Measurements from ENCODE around the gene MCC. TPM values are rescaled to one million over a fixed set of nuclear protein-coding genes. Genes with fewer than 3 reads are reported as not detected.
"Not testable (repeated sequence)": the region's sequence is repeated elsewhere in the genome, so short reads cannot be mapped to it uniquely, and the experiment has no call there.

The MCC gene
- total and polyA plus RNA-seq, 2 donors (not counting 1 experiment from before 2014, with no cell fraction given): 3.2 to 41.3 TPM

DNA sequence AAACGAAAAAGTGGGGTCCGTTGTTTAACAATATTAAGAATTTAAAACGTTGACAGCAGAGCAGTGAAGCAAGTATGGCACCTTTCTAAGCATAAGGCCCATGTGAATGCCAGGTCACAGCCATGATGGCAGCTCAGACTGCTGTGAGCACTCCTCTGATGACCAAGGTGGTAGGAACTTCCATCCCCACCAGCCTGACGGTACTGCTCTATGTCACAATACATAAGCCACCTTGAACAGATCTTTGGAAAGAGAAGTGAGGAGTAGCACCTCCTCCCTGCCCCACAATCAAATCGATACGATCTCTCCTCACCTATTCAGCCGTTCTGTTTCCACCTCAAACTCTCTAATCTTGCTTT lies 405.7 kb downstream of the MCC start:
- H3K9ac ChIP-seq (ENCODE audit: insufficient read depth, low read length): no peak overlapping the region
- no peak overlapping the region for H2AFZ ChIP-seq (ENCODE audit: low read length)
- H3K27ac ChIP-seq (ENCODE audit: insufficient read depth, low read length): no peak overlapping the region
- no peaks in the 10 kb centered on the region for H3K27me3 ChIP-seq (ENCODE audit: control insufficient read depth, insufficient read depth, low read length)
- no peaks in the 10 kb centered on the region for H3K4me1 ChIP-seq (ENCODE audit: control insufficient read depth, extremely low read depth, insufficient read depth, low read length)
- no peak for TF ChIP-seq CTCF (conservative IDR thresholded peaks at IDR 0.05 in 1 of 2, IDR thresholded peaks at IDR 0.05 in 1 of 2; ENCODE audit: low read depth in 1 of 2, low read length in 2 of 2)
- no peak for TF ChIP-seq EZH2 (IDR thresholded peaks at IDR 0.05; ENCODE audit: low read length, missing control alignments)
- H3K4me2 ChIP-seq (ENCODE audit: extremely low read depth, insufficient read depth, low read length): no peak overlapping the region
- DNase-seq (ENCODE audit: low read depth in 2 of 2): no peak
- no peak overlapping the region for H3K4me3 ChIP-seq (replicated peaks in 1 of 4; ENCODE audit: control extremely low read depth in 1 of 4, insufficient read depth in 1 of 4, low read depth in 3 of 4, low read length in 4 of 4)
- no peaks in the 10 kb centered on the region for H3K36me3 ChIP-seq (ENCODE audit: control insufficient read depth, insufficient read depth, low read length)
- no peaks in the 10 kb centered on the region for H3K9me3 ChIP-seq (ENCODE audit: control insufficient read depth, insufficient read depth, low read depth, low read length)
- no peaks in the 10 kb centered on the region for H3K79me2 ChIP-seq (ENCODE audit: control insufficient read depth, insufficient read depth, low read length)
- no peaks in the 10 kb centered on the region for H4K20me1 ChIP-seq (ENCODE audit: control insufficient read depth, extremely low read depth, insufficient read depth, low read length)

- no peaks in the 10 kb centered on the region for H4K20me1 ChIP-seq (ENCODE audit: control insufficient read depth, extremely low read depth, insufficient read depth, low read length)
- no peak overlapping the region for H3K4me2 ChIP-seq (ENCODE audit: extremely low read depth, insufficient read depth, low read length)
- no peak overlapping the region for H3K27ac ChIP-seq (ENCODE audit: insufficient read depth, low read length)
- H3K79me2 ChIP-seq (ENCODE audit: control insufficient read depth, insufficient read depth, low read length): no peaks in the 10 kb centered on the region
- H3K4me3 ChIP-seq (replicated peaks in 1 of 4; ENCODE audit: control extremely low read depth in 1 of 4, insufficient read depth in 1 of 4, low read depth in 3 of 4, low read length in 4 of 4): no peak overlapping the region
- H3K36me3 ChIP-seq (ENCODE audit: control insufficient read depth, insufficient read depth, low read length): no peaks in the 10 kb centered on the region
- no peaks in the 10 kb centered on the region for H3K4me1 ChIP-seq (ENCODE audit: control insufficient read depth, extremely low read depth, insufficient read depth, low read length)
- H2AFZ ChIP-seq (ENCODE audit: low read length): no peak overlapping the region
- TF ChIP-seq CTCF (conservative IDR thresholded peaks at IDR 0.05 in 1 of 2, IDR thresholded peaks at IDR 0.05 in 1 of 2; ENCODE audit: low read depth in 1 of 2, low read length in 2 of 2) (no peak), EZH2 (IDR thresholded peaks at IDR 0.05; ENCODE audit: low read length, missing control alignments) (no peak)
- peak; percentile 66 to 96 for DNase-seq (ENCODE audit: low read depth in 2 of 2)
- no peaks in the 10 kb centered on the region for H3K27me3 ChIP-seq (ENCODE audit: control insufficient read depth, insufficient read depth, low read length)
- no peak overlapping the region for H3K9ac ChIP-seq (ENCODE audit: insufficient read depth, low read length)
- H3K9me3 ChIP-seq (ENCODE audit: control insufficient read depth, insufficient read depth, low read depth, low read length): no peaks in the 10 kb centered on the region
Measured at GRCh38 chr5:113081881-113082546, 406.2 kb downstream of the MCC start.

- no peaks in the 10 kb centered on the region for H3K4me1 ChIP-seq (ENCODE audit: control insufficient read depth, extremely low read depth, insufficient read depth, low read length)
- no peaks in the 10 kb centered on the region for H3K27me3 ChIP-seq (ENCODE audit: control insufficient read depth, insufficient read depth, low read length)
- H4K20me1 ChIP-seq (ENCODE audit: control insufficient read depth, extremely low read depth, insufficient read depth, low read length): no peaks in the 10 kb centered on the region
- H2AFZ ChIP-seq (ENCODE audit: low read length): no peak overlapping the region
- DNase-seq (ENCODE audit: low read depth in 2 of 2): no peak
- H3K4me2 ChIP-seq (ENCODE audit: extremely low read depth, insufficient read depth, low read length): no peak overlapping the region
- H3K9me3 ChIP-seq (ENCODE audit: control insufficient read depth, insufficient read depth, low read depth, low read length): no peaks in the 10 kb centered on the region
- TF ChIP-seq CTCF (conservative IDR thresholded peaks at IDR 0.05 in 1 of 2, IDR thresholded peaks at IDR 0.05 in 1 of 2; ENCODE audit: low read depth in 1 of 2, low read length in 2 of 2): no peak
- no peak for TF ChIP-seq EZH2 (IDR thresholded peaks at IDR 0.05; ENCODE audit: low read length, missing control alignments)
- no peak overlapping the region for H3K4me3 ChIP-seq (replicated peaks in 1 of 4; ENCODE audit: control extremely low read depth in 1 of 4, insufficient read depth in 1 of 4, low read depth in 3 of 4, low read length in 4 of 4)
- H3K79me2 ChIP-seq (ENCODE audit: control insufficient read depth, insufficient read depth, low read length): no peaks in the 10 kb centered on the region
- H3K36me3 ChIP-seq (ENCODE audit: control insufficient read depth, insufficient read depth, low read length): no peaks in the 10 kb centered on the region
- no peak overlapping the region for H3K9ac ChIP-seq (ENCODE audit: insufficient read depth, low read length)
- H3K27ac ChIP-seq (ENCODE audit: insufficient read depth, low read length): no peak overlapping the region
Measured at GRCh38 chr5:113081091-113081839, 407.0 kb downstream of the MCC start.

DNA sequence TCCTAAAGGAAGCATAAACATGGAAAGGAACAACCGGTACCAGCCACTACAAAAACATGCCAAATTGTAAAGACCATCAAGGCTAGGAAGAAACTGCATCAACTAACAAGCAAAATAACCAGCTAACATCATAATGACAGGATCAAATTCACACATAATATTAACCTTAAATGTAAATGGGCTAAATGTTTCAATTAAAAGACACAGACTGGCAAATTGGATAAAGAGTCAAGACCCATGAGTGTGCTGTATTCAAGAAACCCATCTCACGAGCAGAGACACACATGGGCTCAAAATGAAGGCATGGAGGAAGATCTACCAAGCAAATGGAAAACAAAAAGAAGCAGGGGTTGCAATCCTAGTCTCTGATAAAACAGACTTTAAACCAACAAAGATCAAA lies 411.6 kb downstream of the MCC start:
- not testable (repeated sequence) for H3K27ac ChIP-seq (ENCODE audit: insufficient read depth, low read length); DNase-seq (ENCODE audit: low read depth in 2 of 2); H3K79me2 ChIP-seq (ENCODE audit: control insufficient read depth, insufficient read depth, low read length); H3K4me3 ChIP-seq (replicated peaks in 1 of 4; ENCODE audit: control extremely low read depth in 1 of 4, insufficient read depth in 1 of 4, low read depth in 3 of 4, low read length in 4 of 4); H4K20me1 ChIP-seq (ENCODE audit: control insufficient read depth, extremely low read depth, insufficient read depth, low read length); H3K27me3 ChIP-seq (ENCODE audit: control insufficient read depth, insufficient read depth, low read length); H3K9ac ChIP-seq (ENCODE audit: insufficient read depth, low read length); H3K4me1 ChIP-seq (ENCODE audit: control insufficient read depth, extremely low read depth, insufficient read depth, low read length); H2AFZ ChIP-seq (ENCODE audit: low read length); H3K36me3 ChIP-seq (ENCODE audit: control insufficient read depth, insufficient read depth, low read length); H3K9me3 ChIP-seq (ENCODE audit: control insufficient read depth, insufficient read depth, low read depth, low read length); H3K4me2 ChIP-seq (ENCODE audit: extremely low read depth, insufficient read depth, low read length)
